HG02885 (cell line): ENCODE measurements around the gene BIVM.

Source experiments
- ATAC-seq: cut with Tn5 transposase; IDR thresholded peaks from one replicate; pipeline ENCODE4 v1.9.1; 2021; ENCODE audit warnings: mild to moderate bottlenecking; ENCODE audit not compliant: unreplicated experiment, poor library complexity

Gene BIVM

GRCh38 chr13:102877303-102877702 lies 78.4 kb downstream of the BIVM start:
- no peak for ATAC-seq

- no peak for ATAC-seq
Observed at GRCh38 chr13:102878481-102878880, 79.6 kb downstream of the BIVM start.

GRCh38 chr13:102879793-102880499 lies 81.0 kb downstream of the BIVM start:
- ATAC-seq = no peak

GRCh38 chr13:102881819-102882686 lies 83.1 kb downstream of the BIVM start:
- no peak for ATAC-seq
